ENCODE data around the gene FOSL2. TPM values are rescaled to one million over a fixed set of nuclear protein-coding genes. Genes with fewer than 3 reads are reported as not detected.

Gene FOSL2
- total RNA-seq, 1 donor from 2014 or later: 349 TPM

DNA sequence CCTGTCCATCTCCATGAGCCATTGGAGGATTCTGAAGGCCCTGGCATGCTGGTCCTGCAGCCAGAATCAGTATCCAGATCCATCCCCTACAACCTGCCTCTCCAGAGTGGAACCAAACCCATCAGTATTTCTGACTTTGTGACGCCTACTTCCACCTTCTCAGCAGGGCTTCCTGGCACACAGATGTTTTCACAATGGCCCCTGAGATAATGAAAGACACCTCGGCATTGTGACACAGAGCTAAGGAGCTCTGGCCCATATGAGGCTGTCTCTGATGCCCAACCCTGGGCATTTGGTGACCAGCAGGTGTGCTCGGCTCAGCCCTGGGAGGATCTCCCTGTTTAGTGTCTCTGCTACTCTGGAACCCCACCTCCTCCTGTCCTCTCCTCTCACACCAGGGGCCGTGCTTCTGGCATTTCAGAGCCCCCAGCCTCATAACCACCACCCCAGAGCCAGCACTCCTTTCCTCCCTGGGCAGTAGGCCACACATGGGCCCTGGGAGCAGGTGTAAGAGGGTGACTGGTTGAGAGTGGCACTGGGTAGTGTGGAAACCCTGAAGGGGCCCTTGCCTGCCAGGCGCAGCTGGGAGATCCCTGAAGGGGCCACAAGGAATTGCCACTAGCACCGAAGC, 38.2 kb downstream of the FOSL2 start:
- no peak for DNase-seq (ENCODE audit: low read depth)

DNA sequence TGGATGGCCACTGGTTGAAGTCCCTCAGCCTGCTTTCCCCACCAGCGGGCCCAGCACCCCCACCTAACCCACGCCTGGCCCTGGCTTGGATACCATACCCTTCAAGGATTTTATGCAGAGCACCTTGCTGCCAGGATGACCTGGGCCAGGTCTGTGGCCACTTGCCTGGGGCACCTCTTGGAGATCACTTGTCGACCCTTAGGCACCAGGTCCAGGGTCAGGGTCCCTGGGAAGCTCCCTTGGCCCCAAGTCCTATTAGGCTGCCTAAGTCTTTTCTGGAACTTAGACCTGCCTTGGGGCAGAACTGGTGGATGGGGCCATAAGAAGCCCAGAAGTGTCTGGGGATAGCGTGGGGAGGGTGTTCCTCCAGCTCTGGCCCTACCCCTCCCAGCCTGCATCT, 39.1 kb downstream of the FOSL2 start:
- no peak for DNase-seq (ENCODE audit: low read depth)

DNA sequence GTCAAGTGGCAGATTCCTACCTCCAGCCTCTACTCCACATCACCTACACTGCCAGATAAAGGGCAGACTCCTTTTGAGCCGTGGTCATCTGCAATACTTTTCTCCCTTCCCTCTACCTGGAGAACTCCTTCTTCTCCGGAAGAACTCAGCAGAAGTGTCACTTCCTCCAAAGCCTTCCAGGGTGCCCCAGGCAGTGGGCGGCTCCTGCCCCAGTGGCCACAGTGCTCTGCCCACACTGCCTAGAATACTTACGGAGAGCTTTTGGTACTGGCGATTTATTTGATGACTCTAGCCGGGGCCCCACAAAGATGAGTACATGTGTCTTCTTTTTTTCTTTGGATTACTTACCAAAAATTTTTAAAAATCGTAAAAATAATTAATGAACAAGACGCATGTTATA, 39.7 kb downstream of the FOSL2 start:
- DNase-seq (ENCODE audit: low read depth): no peak

DNA sequence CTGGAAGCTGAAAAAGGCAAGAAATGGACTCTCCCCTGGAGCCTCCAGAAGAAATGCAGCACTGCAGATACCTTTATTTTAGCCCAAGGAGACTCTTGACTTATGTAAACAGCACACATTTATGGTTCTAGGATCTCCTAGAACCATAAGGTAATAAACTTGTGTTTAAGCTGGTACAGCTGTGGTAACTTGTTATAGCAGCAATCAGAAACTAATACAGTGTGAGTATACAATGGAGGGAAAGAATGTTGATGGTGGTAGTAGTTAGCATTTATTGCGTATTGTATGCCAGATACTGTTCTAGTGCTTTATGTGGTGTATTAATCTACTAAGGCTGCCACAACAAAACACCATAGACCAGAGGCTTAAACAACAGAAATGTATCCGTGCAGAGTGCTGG, 40.6 kb downstream of the FOSL2 start:
- DNase-seq (ENCODE audit: low read depth): no peak

DNA sequence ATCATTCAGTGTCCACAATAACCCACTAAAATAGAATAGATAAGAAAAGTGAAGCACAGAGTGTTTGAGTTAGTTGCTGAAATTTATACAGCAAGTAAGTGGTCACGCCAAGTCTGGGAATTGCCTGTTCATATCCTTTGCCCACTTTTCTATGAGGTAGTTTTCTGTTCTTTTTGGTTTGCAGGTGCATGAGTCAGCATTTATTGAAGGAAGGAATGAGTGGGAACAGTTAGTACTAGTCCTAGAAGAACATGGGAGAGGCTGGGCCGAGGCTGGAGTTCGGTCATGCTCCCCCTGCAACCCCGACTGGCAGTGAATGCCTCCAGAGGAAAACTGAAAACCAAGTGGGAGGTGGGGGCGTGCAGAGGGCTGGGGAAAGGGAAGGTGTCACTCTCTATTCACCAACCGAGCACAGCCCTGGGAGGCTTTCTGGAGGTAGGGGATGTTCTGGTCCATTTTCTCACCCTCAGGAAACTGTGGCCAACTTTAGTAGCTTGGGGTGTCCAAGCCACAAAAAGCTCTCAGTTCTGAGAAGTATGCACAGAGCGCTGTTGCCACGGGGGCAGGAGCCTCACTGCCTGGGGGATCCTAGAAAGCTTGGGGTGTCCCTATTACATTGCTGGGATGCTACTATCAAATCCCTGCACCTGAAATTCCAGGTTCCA, 41.4 kb downstream of the FOSL2 start:
- no peak for DNase-seq (ENCODE audit: low read depth)

DNA sequence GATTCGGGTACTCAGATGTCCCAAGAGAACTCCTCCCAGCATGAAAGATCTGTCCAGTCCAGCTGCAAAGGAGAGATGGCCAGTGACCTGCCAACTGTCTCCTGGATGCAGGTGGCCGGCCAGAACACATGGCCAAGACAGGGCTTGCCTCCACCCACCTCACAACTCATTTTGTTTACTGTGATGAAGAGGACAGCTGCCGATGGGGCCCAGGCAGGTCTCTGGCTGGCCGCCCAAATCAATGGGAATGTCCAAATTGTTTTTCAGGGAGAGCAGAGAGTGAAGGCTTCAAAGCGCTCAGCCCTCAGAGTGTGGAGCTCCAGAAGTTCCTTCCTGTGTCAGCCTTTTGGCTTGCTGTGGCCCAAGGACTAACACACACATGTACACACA, 41.9 kb downstream of the FOSL2 start:
- DNase-seq (ENCODE audit: low read depth): no peak

DNA sequence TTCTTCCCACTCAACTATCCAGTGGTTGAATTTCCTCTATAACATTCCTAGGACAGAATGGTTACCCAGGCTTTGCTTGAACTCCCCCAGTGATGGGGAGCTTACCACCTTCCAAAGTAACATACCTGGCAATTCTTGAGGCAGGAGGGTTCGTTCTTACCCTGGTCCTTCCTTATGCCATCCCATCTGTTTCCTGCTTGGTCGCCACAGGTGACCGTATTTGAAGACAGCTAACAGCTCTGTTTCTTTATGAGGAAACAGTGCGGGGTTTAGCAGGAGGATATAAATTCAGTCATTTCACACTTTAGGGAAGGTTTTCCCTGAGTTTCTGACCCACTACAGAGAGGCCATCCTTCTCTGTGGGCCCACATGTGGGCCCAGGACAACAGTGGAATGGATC, 42.6 kb downstream of the FOSL2 start:
- DNase-seq (ENCODE audit: low read depth): no peak

DNA sequence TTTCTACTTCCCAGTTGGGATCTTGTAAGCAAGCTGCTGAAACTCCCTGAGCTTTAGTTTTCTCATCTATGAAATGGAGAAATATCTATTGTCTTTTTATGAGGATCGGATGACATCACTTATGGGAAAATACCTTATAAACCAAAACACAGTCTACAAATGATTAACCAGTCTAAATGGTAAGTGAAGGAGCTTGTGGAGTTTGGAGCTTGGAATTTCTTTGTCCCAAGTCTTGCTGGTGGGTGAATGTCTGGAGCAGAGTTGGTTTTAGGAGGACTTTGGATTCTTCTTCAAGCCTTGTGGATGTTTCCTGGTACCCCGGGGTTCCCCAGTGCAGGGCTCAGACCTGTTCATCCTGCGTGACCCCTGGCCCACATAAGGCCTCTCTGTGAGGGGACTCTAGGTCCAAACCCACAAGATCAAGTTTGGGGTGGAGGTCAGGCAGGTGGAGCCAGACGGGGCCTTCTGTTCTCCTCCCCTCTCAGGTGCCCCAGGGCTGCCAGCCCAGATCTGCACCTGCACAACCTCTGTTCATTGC, 43.2 kb downstream of the FOSL2 start:
- peak; percentile 97 for DNase-seq (ENCODE audit: low read depth)

DNA sequence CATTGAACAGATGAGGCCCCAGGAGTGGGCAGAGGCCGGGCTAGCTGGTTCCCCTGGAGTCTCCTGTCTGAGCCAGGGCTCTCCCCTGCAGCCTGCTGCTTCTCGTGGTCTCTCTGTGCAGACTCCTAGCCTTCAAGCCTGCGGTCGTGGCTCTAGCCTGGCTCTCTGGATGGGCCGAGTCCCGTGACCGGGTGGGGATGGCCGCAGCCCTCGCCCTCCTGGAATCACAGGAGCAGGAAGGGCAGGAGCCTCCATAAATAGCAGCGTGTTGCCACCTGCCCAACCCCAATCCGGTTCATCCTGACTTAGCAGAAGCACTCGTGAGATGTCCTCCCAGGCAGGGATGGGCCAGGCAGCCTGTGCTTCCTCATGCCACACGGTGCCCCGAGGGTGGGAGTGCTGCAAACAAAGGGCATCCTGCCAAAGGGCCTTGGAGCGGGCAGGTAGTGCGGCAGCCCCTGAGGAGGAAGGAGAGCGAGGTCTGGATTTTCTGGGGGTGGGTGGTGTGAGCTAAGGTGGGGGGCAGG, 43.9 kb downstream of the FOSL2 start:
- no peak for DNase-seq (ENCODE audit: low read depth)

DNA sequence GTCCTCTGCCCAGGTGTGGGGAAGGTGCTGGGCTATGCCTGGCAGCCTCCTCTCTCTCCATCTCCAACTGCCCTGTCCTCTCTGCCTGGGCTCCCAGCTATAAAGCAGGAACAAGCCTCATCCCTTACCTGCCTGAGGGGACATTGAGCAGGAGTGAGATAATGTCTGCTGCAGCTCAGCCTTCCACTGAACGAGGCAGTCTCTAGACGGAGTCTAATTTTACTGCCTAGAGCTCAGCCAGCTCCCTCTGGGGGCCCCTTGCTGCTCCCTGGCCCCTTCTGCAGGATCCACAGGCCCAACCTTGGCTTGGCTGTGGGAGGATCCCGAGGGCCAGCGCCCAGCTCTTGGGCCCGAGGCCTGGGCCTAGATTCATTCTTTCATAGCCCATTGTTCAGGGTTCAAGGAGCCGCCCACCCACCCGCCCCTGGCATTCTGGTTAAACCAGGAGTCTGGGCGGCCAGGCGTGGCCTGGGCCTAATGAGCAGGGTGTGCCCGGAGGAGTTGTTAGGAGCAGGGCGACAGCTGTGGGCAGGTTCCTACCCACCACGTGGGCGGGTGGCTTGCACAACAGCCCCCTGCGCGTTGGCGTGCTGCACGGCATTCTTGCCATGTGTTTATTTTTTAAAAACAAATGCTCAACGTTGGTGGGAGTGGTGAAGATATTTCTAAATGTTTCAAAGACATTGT, 44.6 kb downstream of the FOSL2 start:
- DNase-seq (ENCODE audit: low read depth): peak; percentile 79

DNA sequence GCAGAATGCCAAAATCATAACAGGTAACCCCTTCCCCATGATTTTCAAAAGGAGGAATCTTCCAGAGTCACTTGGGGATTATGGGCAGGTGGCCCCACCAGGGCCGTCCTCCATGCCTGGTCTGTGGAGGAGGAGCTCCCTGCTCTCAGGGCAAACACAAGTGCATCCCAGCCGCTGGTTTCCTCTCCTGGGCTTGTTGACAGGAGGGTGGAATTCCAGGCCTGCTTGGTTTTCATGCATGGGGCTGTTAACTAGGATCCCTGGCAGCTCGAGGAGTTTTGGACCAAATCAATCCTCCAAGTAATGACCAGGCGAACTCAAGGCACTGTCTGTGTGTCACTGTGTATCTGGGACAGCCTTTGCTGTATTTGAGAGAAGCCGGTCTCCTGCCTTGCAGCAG, 45.3 kb downstream of the FOSL2 start:
- DNase-seq (ENCODE audit: low read depth): no peak

DNA sequence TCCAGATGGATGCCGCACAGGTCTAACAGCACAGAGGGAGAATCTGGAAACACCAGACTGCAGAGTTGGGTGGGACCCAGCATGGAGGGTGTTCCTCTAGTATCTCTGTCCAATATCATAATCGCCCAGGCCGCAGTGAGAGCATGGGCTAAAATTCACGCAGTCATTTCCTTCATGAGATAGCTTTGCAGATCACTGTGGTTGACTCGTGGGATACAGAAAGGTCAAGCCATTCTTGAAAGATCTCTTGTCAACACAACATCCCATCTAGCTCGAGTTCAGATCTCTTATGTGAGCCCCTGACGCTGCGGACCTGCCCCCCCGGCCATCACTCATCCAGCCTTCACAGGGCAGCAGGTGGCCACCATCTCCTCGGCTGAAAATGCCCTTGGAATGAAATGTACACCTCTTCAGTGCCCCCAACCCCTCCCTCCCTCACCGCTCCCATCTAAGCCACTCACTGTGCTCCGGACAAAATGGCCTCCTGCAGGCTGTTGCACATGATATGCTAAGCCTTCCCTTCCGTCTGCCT, 45.9 kb downstream of the FOSL2 start:
- no peak for DNase-seq (ENCODE audit: low read depth)

DNA sequence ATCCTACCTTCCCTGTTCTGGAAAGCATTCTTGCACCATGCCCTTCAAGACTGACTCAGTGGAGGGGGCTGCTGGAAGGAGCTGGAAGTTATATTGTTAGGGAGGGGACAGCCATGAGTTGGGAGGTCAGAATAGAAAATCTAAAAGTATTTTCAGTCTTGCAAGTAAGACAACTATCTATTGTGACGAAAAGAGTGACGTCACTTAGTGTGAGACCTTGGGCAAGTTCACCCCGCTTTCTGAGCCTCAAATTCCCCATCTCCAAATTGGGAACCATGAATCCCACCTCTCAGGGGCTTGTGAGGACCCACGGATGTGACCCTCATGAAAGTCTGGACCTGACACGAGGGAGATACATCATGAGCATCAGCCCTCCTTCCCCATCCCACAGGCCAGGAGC, 46.5 kb downstream of the FOSL2 start:
- DNase-seq (ENCODE audit: low read depth): no peak

DNA sequence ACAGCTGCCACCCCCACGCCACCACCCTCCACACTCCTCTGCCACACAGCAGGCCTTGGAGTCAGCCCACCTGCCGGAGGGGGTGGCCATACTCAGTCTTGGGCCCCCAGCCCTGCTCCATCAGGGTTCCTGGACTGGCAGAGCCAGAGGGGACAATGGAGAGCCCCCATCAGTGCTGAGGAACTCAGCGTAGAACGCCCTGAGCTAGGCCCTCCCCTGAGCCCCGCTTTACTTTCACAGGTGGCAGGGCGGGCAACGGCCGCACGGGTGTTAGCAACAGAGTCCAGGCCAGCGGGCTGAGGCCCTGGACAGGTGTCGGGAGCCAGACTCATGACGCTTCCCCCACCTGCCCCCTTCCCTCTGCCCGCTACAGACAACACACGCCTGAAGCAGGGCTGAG, 47.1 kb downstream of the FOSL2 start:
- no peak for DNase-seq (ENCODE audit: low read depth)

DNA sequence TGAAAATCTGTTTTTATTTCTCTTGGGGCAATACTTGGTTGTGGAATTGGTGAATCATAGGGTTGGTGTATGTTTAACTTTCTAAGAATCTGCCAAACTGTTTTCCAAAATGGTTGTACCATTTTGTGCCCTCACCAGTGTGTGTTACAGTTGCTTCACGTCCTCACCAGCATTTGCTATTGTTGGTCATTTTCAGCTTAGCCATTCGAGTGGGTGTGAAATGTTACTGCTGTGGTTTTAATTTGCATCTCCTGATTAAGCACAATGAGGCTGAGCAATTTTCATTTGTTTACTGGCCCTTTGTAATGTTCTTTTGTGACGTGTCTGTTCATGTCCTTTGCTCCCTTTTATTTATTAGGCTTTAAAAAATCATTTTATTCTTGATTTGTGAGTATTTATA, 49.7 kb downstream of the FOSL2 start:
- DNase-seq (ENCODE audit: low read depth): peak; percentile 80

DNA sequence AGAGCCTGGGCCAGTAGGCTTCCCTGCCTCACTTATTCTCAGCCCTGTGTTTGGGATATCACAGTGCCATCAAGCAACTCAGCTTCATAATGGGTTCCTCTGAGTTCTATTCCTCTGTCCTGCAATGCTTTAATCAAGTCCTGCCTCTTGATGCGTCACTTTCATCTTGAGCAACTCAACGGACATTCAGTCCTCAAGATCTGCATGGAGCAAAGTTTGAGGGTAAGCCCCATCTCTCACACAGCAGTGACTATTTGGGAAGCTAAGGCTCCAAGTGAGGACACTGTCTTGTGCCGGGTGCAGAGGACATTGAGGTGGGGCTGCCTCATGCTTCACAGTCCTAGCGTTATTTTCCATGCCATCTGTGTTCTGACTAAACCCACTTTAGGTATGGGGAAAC, 52.3 kb downstream of the FOSL2 start:
- DNase-seq (ENCODE audit: low read depth): no peak

DNA sequence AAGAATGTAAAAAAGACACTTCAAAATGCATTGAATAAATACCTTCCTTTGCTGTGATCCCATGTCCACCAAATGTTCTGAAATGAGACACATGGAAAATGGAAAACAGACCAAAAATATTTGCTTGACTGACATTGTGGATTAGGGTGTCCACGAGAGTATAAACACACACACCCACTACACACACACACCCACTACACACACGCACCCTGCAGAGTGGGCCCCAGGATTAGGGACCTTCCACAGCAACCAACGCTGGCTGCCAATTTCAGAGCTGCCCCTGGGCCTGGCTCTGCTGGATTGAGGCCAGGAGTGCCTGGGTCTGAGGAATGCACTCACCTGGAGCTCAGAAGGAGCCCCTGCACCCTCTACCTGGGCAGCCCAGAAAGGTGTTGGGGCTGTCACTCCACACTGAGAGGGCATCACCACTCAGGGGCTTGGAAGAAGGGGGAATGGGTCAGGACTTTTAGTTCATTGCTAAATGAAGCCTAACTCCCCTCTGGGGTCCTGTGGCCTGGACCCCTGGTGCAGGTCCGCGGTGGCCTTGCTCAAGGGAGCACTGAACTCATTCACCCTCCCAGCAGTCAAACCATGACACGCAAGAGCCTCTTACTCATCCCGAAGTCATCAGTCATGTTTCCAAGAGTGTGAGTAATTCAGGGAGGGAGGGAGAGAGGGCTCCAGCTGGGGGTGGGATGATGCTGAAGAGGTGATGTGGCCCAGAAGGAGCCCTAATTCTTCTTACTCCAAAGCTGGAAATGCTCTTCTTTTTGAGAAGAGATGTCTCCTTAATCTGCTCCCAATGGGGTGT, 53.0 kb downstream of the FOSL2 start:
- peak; percentile 92 for DNase-seq (ENCODE audit: low read depth)

DNA sequence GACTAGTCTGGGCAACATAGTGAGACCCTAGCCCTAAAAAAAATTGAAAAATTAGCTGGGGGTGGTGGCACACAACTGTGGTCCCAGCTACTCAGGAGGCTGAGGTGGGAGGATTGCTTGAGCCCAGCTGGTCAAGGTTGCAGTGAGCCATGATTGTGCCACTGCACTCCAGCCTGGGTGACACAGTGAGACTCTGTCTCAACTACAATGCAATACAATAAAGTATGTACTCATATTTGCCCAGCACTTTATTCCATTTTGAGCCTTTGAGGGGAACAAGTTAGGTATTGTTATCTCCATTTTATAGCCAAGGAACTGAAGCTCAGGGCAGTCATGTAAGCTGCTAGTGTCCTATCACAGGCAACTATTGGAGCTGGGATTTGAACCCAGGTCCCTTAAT, 53.9 kb downstream of the FOSL2 start:
- DNase-seq (ENCODE audit: low read depth): no peak

DNA sequence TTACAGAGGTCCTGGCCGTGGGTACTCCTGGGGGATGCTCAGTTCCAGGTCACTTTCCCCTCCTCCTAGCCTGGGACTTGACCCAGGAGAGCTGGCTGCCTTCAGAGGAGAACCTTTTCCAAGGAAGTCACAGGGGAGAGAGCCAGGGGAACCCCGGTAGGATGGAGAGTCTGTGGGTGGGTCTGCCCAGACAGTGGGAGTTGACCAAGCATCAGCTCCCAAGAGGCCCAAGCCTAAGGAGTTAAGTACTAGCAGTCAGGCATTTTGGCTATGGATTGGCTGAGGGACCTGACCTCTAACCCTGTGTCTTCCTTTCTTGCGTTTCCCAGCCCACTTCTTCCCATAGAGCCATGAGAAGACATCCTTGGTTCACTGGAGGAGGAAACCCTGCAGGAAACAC, 54.4 kb downstream of the FOSL2 start:
- DNase-seq (ENCODE audit: low read depth): no peak

DNA sequence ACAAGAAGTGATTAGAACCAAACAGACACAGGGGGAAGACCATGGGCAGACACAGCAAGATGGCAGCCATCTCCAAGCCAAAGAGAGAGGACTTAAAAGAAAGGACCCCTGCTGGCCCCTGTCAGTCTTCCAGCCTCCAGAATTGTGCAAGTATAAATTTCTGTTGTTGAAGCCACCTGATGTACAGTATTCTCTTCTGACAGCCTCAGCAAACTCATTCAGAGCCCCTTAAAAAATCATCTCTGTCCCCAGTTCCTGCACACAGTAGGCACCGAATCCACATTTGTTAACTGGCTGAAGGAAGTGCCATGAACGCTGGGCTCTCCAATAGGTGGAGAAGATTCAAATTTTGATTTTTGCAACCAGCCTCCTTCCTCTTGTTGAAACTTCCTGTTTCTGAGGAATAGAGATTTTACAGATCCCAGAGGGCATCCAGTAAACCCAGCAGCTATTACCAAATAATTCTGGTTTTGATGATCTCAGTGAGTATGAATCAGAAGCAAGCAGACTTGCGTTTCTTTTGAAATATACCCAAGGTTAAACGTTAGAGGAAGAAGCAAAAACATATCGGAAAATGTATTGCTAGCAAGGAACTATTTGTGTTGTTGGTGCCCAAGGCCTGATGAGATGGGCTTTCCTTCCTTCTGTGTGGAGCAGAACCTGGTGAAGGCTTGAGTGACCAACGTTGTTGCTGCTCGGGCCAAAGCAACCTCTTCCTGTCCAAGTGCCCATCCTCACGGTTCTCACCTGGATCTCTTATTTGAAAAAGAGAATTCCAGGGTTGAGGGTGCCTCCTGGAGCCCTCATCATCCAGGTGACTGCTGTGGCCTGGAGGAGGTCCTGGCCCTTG, 55.5 kb downstream of the FOSL2 start:
- DNase-seq (ENCODE audit: low read depth): peak; percentile 70

DNA sequence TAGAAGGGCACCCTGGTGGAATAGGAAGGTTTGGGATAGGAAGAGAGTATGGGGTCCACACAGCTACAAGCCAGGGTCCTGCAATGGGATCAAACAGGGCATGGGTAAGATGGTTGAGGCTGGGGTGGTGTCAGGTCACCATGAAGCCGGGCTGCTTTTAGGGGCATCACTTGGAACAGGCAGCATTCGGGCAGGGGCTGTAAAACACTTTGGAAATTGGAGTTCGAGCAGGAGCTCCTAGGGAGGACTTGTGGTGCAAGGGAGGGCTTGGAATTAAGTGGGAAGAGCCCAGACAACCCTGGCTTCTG, 56.1 kb downstream of the FOSL2 start:
- no peak for DNase-seq (ENCODE audit: low read depth)

All from renal cortical epithelial cell (primary cell).